Glutamatergic neuron (in vitro differentiated cells): ENCODE measurements around the gene DNMT3B. TPM values are rescaled to one million over a fixed set of nuclear protein-coding genes. Genes with fewer than 3 reads are reported as not detected.

Source experiments
- DNase-seq: peaks from one replicate; pipeline ENCODE4 v3.0.0; 2022
- H3K27ac Mint-ChIP-seq: one replicate; pipeline ENCODE4 v1.8.0; 2020; ENCODE audit warnings: mild to moderate bottlenecking, mixed read lengths, inconsistent platforms; ENCODE audit not compliant: unreplicated experiment
- H3K27me3 Mint-ChIP-seq: one replicate; pipeline ENCODE4 v1.8.0; 2020; ENCODE audit warnings: mild to moderate bottlenecking, moderate library complexity, mixed read lengths, inconsistent platforms; ENCODE audit not compliant: unreplicated experiment
- H3K36me3 Mint-ChIP-seq: one replicate; pipeline ENCODE4 v1.8.0; 2020; ENCODE audit warnings: mild to moderate bottlenecking, mixed read lengths, inconsistent platforms; ENCODE audit not compliant: unreplicated experiment
- H3K4me1 Mint-ChIP-seq: one replicate; pipeline ENCODE4 v1.8.0; 2020; ENCODE audit warnings: mild to moderate bottlenecking, low read depth, mixed read lengths, inconsistent platforms; ENCODE audit not compliant: unreplicated experiment
- H3K4me3 Mint-ChIP-seq: one replicate; pipeline ENCODE4 v1.8.0; 2020; ENCODE audit warnings: mild to moderate bottlenecking, mixed read lengths, inconsistent platforms; ENCODE audit not compliant: unreplicated experiment
- H3K9me3 Mint-ChIP-seq: one replicate; pipeline ENCODE4 v1.8.0; 2020; ENCODE audit warnings: mild to moderate bottlenecking, moderate library complexity, mixed read lengths, inconsistent platforms; ENCODE audit not compliant: unreplicated experiment
- CTCF ChIP-seq: fragments of 200-600 bp; sonication (generic); IDR thresholded peaks from one replicate; pipeline ENCODE4 v1.5.0; 2021; ENCODE audit not compliant: partially characterized antibody, unreplicated experiment
- total RNA-seq: library from RNA; stranded (reverse); fragmentation: NEBNext Ultra II Directional; extraction: Animal tissue kit (Norgen Biotek cat#: 25700); gene quantifications from one replicate; pipeline ENCODE4 v1.2.1, GENCODE V29; 2021; ENCODE audit not compliant: unreplicated experiment

DNMT3B gene
- total RNA-seq, 1 donor from 2014 or later: 29.0 TPM

- Mint-ChIP-seq H3K4me3 (peak overlapping the region; percentile 17), H3K27me3 (peaks cover 4% of the 10 kb centered on the region), H3K27ac (peak overlapping the region; percentile 14), H3K4me1 (peaks cover 11% of the 10 kb centered on the region), H3K9me3 (peaks cover 5% of the 10 kb centered on the region), H3K36me3 (peaks cover 35% of the 10 kb centered on the region)
- DNase-seq: no peak
- no peak for TF ChIP-seq CTCF
Observed at GRCh38 chr20:32828029-32828680, 66.0 kb downstream of the DNMT3B start.

- TF ChIP-seq CTCF: no peak
- peaks cover 9% of the 10 kb centered on the region for H3K9me3 Mint-ChIP-seq
- peaks cover 4% of the 10 kb centered on the region for H3K27me3 Mint-ChIP-seq
- H3K4me1 Mint-ChIP-seq: peaks cover 4% of the 10 kb centered on the region
- H3K27ac Mint-ChIP-seq: no peak overlapping the region
- H3K4me3 Mint-ChIP-seq: no peak overlapping the region
- peaks cover 35% of the 10 kb centered on the region for H3K36me3 Mint-ChIP-seq
- DNase-seq: no peak
Observed at GRCh38 chr20:32829311-32830005, 67.3 kb downstream of the DNMT3B start.

DNA sequence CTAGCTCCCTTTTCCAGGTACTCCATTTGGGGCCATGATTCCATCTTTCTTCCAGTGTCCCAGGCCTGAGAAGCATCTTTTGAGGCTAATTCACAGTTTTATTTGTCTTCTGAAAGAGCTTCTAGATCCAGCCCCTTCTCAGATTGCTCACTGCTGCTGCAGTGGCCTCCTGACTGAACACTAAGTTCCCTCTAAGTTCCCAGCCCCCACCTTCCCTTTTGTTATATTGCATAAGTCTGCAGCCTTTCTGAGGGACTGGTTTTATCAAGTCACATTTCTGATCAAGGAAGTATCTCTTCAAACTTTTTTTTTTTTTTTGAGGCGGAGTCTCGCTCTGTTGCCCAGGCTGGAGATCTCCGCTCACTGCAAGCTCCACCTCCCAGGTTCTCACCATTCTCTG is 68.3 kb downstream of the DNMT3B start:
- peaks cover 4% of the 10 kb centered on the region for H3K4me1 Mint-ChIP-seq
- H3K4me3 Mint-ChIP-seq: no peak overlapping the region
- peaks cover 13% of the 10 kb centered on the region for H3K9me3 Mint-ChIP-seq
- H3K36me3 Mint-ChIP-seq: peaks cover 44% of the 10 kb centered on the region
- TF ChIP-seq CTCF: no peak
- no peak overlapping the region for H3K27ac Mint-ChIP-seq
- peaks cover 4% of the 10 kb centered on the region for H3K27me3 Mint-ChIP-seq
- DNase-seq: no peak

DNA sequence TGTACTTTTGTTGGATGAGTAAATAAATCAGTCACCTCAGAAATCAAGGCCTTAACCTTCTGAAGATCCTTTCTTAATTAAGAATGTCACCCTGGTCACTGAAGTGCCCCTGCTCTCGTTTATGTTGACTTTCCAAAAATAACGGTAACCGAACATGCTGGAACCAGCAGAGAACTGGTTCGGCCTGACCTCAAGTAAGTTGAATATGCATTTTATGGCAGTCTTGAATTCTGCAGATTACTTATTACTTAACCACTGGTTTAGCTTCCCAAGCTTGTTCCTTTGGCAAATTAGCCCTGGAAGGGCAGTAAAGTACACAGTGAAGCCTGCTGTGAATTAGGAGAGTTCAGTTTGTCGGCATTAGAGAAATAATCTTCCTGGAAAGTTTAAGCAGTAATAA is 69.8 kb downstream of the DNMT3B start:
- Mint-ChIP-seq H3K27me3 (peaks cover 4% of the 10 kb centered on the region), H3K36me3 (peaks cover 50% of the 10 kb centered on the region), H3K9me3 (peaks cover 19% of the 10 kb centered on the region), H3K27ac (no peak overlapping the region), H3K4me3 (no peak overlapping the region), H3K4me1 (peaks cover 4% of the 10 kb centered on the region)
- DNase-seq: no peak
- TF ChIP-seq CTCF: no peak

GRCh38 chr20:32832664-32833063 is 70.5 kb downstream of the DNMT3B start:
- Mint-ChIP-seq H3K4me3 (no peak overlapping the region), H3K4me1 (peaks cover 4% of the 10 kb centered on the region), H3K27ac (no peak overlapping the region), H3K36me3 (peaks cover 50% of the 10 kb centered on the region), H3K27me3 (peaks cover 4% of the 10 kb centered on the region), H3K9me3 (peaks cover 19% of the 10 kb centered on the region)
- no peak for DNase-seq
- TF ChIP-seq CTCF: no peak
